H9 (cell line): Measurements from ENCODE around the gene IMMP2L. TPM values are rescaled to one million over a fixed set of nuclear protein-coding genes. Genes with fewer than 3 reads are reported as not detected.

Experiments used
- DNase-seq: peaks from one replicate; pipeline ENCODE4 v3.0.0-alpha.2; 2017
- H2AFZ ChIP-seq: one replicate; pipeline ENCODE4 v1.6.1; 2013; ENCODE audit warnings: mild to moderate bottlenecking, low read length, control low read depth, moderate library complexity
- H2AK5ac ChIP-seq: 2 replicates; pipeline ENCODE4 v1.6.1; 2013; ENCODE audit warnings: low read length, control low read depth, mixed read lengths; ENCODE audit not compliant: insufficient read length
- H2BK120ac ChIP-seq: one replicate; pipeline ENCODE4 v1.6.1; 2013; ENCODE audit warnings: low read depth, mild to moderate bottlenecking, low read length, control low read depth, inconsistent platforms; ENCODE audit not compliant: poor library complexity, severe bottlenecking
- H2BK12ac ChIP-seq: 2 replicates; pipeline ENCODE4 v1.6.1; 2013; ENCODE audit warnings: low read length, control low read depth, mixed read lengths, low read depth; ENCODE audit not compliant: insufficient read length
- H2BK15ac ChIP-seq: 2 replicates; pipeline ENCODE4 v1.6.1; 2013; ENCODE audit warnings: low read depth, low read length, control low read depth
- H2BK20ac ChIP-seq: one replicate; pipeline ENCODE4 v1.6.1; 2013; ENCODE audit warnings: low read depth, mild to moderate bottlenecking, low read length, control low read depth, inconsistent platforms; ENCODE audit not compliant: poor library complexity, severe bottlenecking
- H2BK5ac ChIP-seq: 2 replicates; pipeline ENCODE4 v1.6.1; 2013; ENCODE audit warnings: low read length, control low read depth, mixed read lengths; ENCODE audit not compliant: insufficient read length
- H3K14ac ChIP-seq: 2 replicates; pipeline ENCODE4 v1.6.1; 2013; ENCODE audit warnings: low read length, control low read depth; ENCODE audit not compliant: insufficient read depth
- H3K18ac ChIP-seq: 2 replicates; pipeline ENCODE4 v1.6.1; 2013; ENCODE audit warnings: low read depth, mild to moderate bottlenecking, mixed read lengths, low read length, control low read depth; ENCODE audit not compliant: insufficient read length
- H3K23ac ChIP-seq: 2 replicates; pipeline ENCODE4 v1.6.1; 2013; ENCODE audit warnings: low read length, control low read depth, mixed read lengths, low read depth; ENCODE audit not compliant: insufficient read length
- H3K23me2 ChIP-seq: 2 replicates; pipeline ENCODE4 v1.6.1; 2013; ENCODE audit warnings: low read depth, mild to moderate bottlenecking, mixed read lengths, low read length, control low read depth; ENCODE audit not compliant: insufficient read length, poor library complexity, severe bottlenecking
- H3K27ac ChIP-seq: 2 replicates; pipeline ENCODE4 v1.5.1; 2013; ENCODE audit warnings: low read length, control low read depth, mixed read lengths, low read depth; ENCODE audit not compliant: insufficient read length
- H3K27me3 ChIP-seq: 2 replicates; pipeline ENCODE4 v1.6.1; 2013; ENCODE audit warnings: low read length, control low read depth, inconsistent platforms; ENCODE audit not compliant: insufficient read depth
- H3K4ac ChIP-seq: 2 replicates; pipeline ENCODE4 v1.6.1; 2013; ENCODE audit warnings: low read depth, mild to moderate bottlenecking, control low read depth, inconsistent platforms, low read length, moderate library complexity
- H3K4me1 ChIP-seq: 2 replicates; pipeline ENCODE4 v1.6.1; 2013; ENCODE audit warnings: low read length, control low read depth, inconsistent platforms; ENCODE audit not compliant: insufficient read depth
- H3K4me2 ChIP-seq: 2 replicates; pipeline ENCODE4 v1.6.1; 2013; ENCODE audit warnings: low read length, control low read depth, mixed read lengths; ENCODE audit not compliant: insufficient read length, insufficient read depth
- H3K56ac ChIP-seq: 2 replicates; pipeline ENCODE4 v1.6.1; 2013; ENCODE audit warnings: low read depth, mild to moderate bottlenecking, mixed read lengths, low read length, control low read depth; ENCODE audit not compliant: insufficient read length
- H3K79me1 ChIP-seq: 2 replicates; pipeline ENCODE4 v1.6.1; 2013; ENCODE audit warnings: low read depth, mild to moderate bottlenecking, moderate library complexity, low read length, control low read depth, inconsistent platforms; ENCODE audit not compliant: insufficient read depth, poor library complexity, severe bottlenecking
- H3K79me2 ChIP-seq: 2 replicates; pipeline ENCODE4 v1.6.1; 2013; ENCODE audit warnings: low read length, control low read depth, inconsistent platforms; ENCODE audit not compliant: insufficient read depth
- H3K9ac ChIP-seq: 2 replicates; pipeline ENCODE4 v1.6.1; 2013; ENCODE audit warnings: low read length, control low read depth, mixed read lengths; ENCODE audit not compliant: insufficient read length; ENCODE audit errors: extremely low read depth
- H3K9me3 ChIP-seq: one replicate; pipeline ENCODE4 v1.6.1; 2013; ENCODE audit warnings: low read depth, low read length, inconsistent platforms; ENCODE audit not compliant: control insufficient read depth
- H3T11ph ChIP-seq: one replicate; pipeline ENCODE4 v1.6.1; 2013; ENCODE audit warnings: mild to moderate bottlenecking, low read length, control low read depth, inconsistent platforms
- H4K20me1 ChIP-seq: one replicate; pipeline ENCODE4 v1.6.1; 2013; ENCODE audit not compliant: control insufficient read depth, insufficient read length, insufficient read depth
- H4K5ac ChIP-seq: 2 replicates; pipeline ENCODE4 v1.6.1; 2013; ENCODE audit warnings: low read depth, mild to moderate bottlenecking, mixed read lengths, low read length, control low read depth; ENCODE audit not compliant: insufficient read length
- H4K8ac ChIP-seq: replicated peaks from 2 replicates; pipeline ENCODE4 v1.6.1; 2013; ENCODE audit warnings: low read length, control low read depth, mixed read lengths, low read depth; ENCODE audit not compliant: insufficient read length
- H4K91ac ChIP-seq: 2 replicates; pipeline ENCODE4 v1.6.1; 2013; ENCODE audit warnings: low read depth, mild to moderate bottlenecking, moderate library complexity, mixed read lengths, low read length, control low read depth; ENCODE audit not compliant: insufficient read length
- H3K27ac Mint-ChIP-seq, 3 experiments: 2 replicates in 2 of 3; 3 replicates in 1 of 3; pipeline ENCODE4 v1.8.0; 2020 to 2021; ENCODE audit warnings: mixed read lengths in 3 of 3, mild to moderate bottlenecking in 1 of 3, moderate library complexity in 1 of 3
- H3K27me3 Mint-ChIP-seq: 2 replicates; pipeline ENCODE4 v1.8.0; 2021; ENCODE audit warnings: low read depth, mild to moderate bottlenecking, moderate library complexity, mixed read lengths
- H3K36me3 Mint-ChIP-seq, 3 experiments: 2 replicates in 2 of 3; 3 replicates in 1 of 3; pipeline ENCODE4 v1.8.0; 2020 to 2021; ENCODE audit warnings: low read depth in 3 of 3, mixed read lengths in 3 of 3; ENCODE audit not compliant: insufficient read depth in 1 of 3
- H3K4me1 Mint-ChIP-seq, 2 experiments: 2 replicates each; pipeline ENCODE4 v1.8.0; 2020; ENCODE audit warnings: mixed read lengths in 2 of 2
- H3K4me3 Mint-ChIP-seq, 2 experiments: 2 replicates in 1 of 2; 3 replicates in 1 of 2; pipeline ENCODE4 v1.8.0; 2020 to 2021; ENCODE audit warnings: mild to moderate bottlenecking in 2 of 2, mixed read lengths in 2 of 2, moderate library complexity in 1 of 2
- H3K9me3 Mint-ChIP-seq, 2 experiments: 2 replicates in 1 of 2; 3 replicates in 1 of 2; pipeline ENCODE4 v1.8.0; 2020; ENCODE audit warnings: mild to moderate bottlenecking in 2 of 2, mixed read lengths in 2 of 2, moderate library complexity in 1 of 2
- WGBS: extraction: QIAGEN DNeasy Blood & Tissue Kit; methylation state at CpG from one replicate; pipeline ENCODE4 v1.1.7; 2013; ENCODE audit warnings: missing lambda C conversion rate, low lambda C conversion rate, mixed read lengths; ENCODE audit not compliant: insufficient read length; ENCODE audit errors: extremely low coverage; 5-methylcytosine and 5-hydroxymethylcytosine counted together
- total RNA-seq: library from RNA; stranded (reverse); gene quantifications from 2 replicates; pipeline ENCODE4 v1.2.1, GENCODE V29; 2021
- TF ChIP-seq, protein P1 (sequence below): fragments of 200-600 bp; sonication (generic); conservative IDR thresholded peaks from 3 replicates; pipeline ENCODE4 v1.8.0; 2021; ENCODE audit warnings: antibody characterized with exemption, mild to moderate bottlenecking

Gene IMMP2L
- total RNA-seq, 1 experiment from 2014 or later: 14.7 TPM

DNA sequence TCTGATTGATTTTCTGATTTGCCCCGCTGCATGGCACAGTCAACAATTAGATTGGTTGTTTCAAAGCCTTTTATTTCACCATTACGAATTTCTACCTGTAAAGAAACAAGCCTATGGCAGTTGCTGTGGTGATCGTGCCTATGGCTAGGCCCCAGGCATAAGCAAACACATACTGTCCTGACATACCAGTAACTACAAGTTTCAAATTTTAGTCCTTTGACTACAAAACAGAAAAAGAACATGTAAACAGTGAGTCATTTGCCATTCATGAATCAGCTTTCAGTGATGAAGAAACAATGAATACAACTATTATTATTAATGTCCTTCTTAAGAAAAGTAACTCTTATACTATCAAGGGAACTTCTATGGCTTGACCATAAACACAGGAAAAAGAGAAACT, 639.4 kb downstream of the IMMP2L start:
- Histone ChIP-seq H2AFZ (no peak overlapping the region), H3K79me1 (no peaks in the 10 kb centered on the region), H3T11ph (no peak overlapping the region), H3K14ac (no peak overlapping the region), H4K91ac (no peak overlapping the region), H2BK15ac (no peak overlapping the region), H3K23ac (no peak overlapping the region), H3K27ac (no peak overlapping the region), H2BK5ac (no peak overlapping the region), H3K27me3 (no peaks in the 10 kb centered on the region), H3K18ac (no peak overlapping the region), H2BK120ac (no peak overlapping the region), H4K8ac (no peak overlapping the region), H2AK5ac (no peak overlapping the region), H3K23me2 (no peaks in the 10 kb centered on the region), H4K5ac (no peak overlapping the region), H3K4ac (no peak overlapping the region), H3K4me1 (peaks cover 4% of the 10 kb centered on the region; the same call in 1 of the 2 replicates), H2BK20ac (no peak overlapping the region), H3K4me2 (no peak overlapping the region), H4K20me1 (no peaks in the 10 kb centered on the region), H3K9me3 (no peaks in the 10 kb centered on the region), H3K79me2 (no peaks in the 10 kb centered on the region), H2BK12ac (no peak overlapping the region), H3K9ac (no peak overlapping the region), H3K56ac (no peak overlapping the region)
- Mint-ChIP-seq H3K4me3 (no peak overlapping the region), H3K27ac (no peak overlapping the region), H3K9me3 (no peaks in the 10 kb centered on the region; a peak in 1 of 5 replicates), H3K36me3 (no peaks in the 10 kb centered on the region), H3K4me1 (peaks cover 6 to 11% of the 10 kb centered on the region in 2 experiments; a peak in 2 of 4 replicates), H3K27me3 (no peaks in the 10 kb centered on the region)
- no peak for DNase-seq
- whole genome bisulfite sequencing: no CpG with 5 or more reads among the region's 3 CpGs
- TF ChIP-seq, protein P1, sequence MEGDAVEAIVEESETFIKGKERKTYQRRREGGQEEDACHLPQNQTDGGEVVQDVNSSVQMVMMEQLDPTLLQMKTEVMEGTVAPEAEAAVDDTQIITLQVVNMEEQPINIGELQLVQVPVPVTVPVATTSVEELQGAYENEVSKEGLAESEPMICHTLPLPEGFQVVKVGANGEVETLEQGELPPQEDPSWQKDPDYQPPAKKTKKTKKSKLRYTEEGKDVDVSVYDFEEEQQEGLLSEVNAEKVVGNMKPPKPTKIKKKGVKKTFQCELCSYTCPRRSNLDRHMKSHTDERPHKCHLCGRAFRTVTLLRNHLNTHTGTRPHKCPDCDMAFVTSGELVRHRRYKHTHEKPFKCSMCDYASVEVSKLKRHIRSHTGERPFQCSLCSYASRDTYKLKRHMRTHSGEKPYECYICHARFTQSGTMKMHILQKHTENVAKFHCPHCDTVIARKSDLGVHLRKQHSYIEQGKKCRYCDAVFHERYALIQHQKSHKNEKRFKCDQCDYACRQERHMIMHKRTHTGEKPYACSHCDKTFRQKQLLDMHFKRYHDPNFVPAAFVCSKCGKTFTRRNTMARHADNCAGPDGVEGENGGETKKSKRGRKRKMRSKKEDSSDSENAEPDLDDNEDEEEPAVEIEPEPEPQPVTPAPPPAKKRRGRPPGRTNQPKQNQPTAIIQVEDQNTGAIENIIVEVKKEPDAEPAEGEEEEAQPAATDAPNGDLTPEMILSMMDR: no peak
